H9 (cell line): ENCODE measurements around the gene EFS. TPM values are rescaled to one million over a fixed set of nuclear protein-coding genes. Genes with fewer than 3 reads are reported as not detected.

Experiments
- DNase-seq: peaks from one replicate; pipeline ENCODE4 v3.0.0-alpha.2; 2017
- H2AFZ ChIP-seq: one replicate; pipeline ENCODE4 v1.6.1; 2013; ENCODE audit warnings: mild to moderate bottlenecking, low read length, control low read depth, moderate library complexity
- H2AK5ac ChIP-seq: 2 replicates; pipeline ENCODE4 v1.6.1; 2013; ENCODE audit warnings: low read length, control low read depth, mixed read lengths; ENCODE audit not compliant: insufficient read length
- H2BK120ac ChIP-seq: one replicate; pipeline ENCODE4 v1.6.1; 2013; ENCODE audit warnings: low read depth, mild to moderate bottlenecking, low read length, control low read depth, inconsistent platforms; ENCODE audit not compliant: poor library complexity, severe bottlenecking
- H2BK12ac ChIP-seq: 2 replicates; pipeline ENCODE4 v1.6.1; 2013; ENCODE audit warnings: low read length, control low read depth, mixed read lengths, low read depth; ENCODE audit not compliant: insufficient read length
- H2BK15ac ChIP-seq: 2 replicates; pipeline ENCODE4 v1.6.1; 2013; ENCODE audit warnings: low read depth, low read length, control low read depth
- H2BK20ac ChIP-seq: one replicate; pipeline ENCODE4 v1.6.1; 2013; ENCODE audit warnings: low read depth, mild to moderate bottlenecking, low read length, control low read depth, inconsistent platforms; ENCODE audit not compliant: poor library complexity, severe bottlenecking
- H2BK5ac ChIP-seq: 2 replicates; pipeline ENCODE4 v1.6.1; 2013; ENCODE audit warnings: low read length, control low read depth, mixed read lengths; ENCODE audit not compliant: insufficient read length
- H3K14ac ChIP-seq: 2 replicates; pipeline ENCODE4 v1.6.1; 2013; ENCODE audit warnings: low read length, control low read depth; ENCODE audit not compliant: insufficient read depth
- H3K18ac ChIP-seq: 2 replicates; pipeline ENCODE4 v1.6.1; 2013; ENCODE audit warnings: low read depth, mild to moderate bottlenecking, mixed read lengths, low read length, control low read depth; ENCODE audit not compliant: insufficient read length
- H3K23ac ChIP-seq: 2 replicates; pipeline ENCODE4 v1.6.1; 2013; ENCODE audit warnings: low read length, control low read depth, mixed read lengths, low read depth; ENCODE audit not compliant: insufficient read length
- H3K23me2 ChIP-seq: 2 replicates; pipeline ENCODE4 v1.6.1; 2013; ENCODE audit warnings: low read depth, mild to moderate bottlenecking, mixed read lengths, low read length, control low read depth; ENCODE audit not compliant: insufficient read length, poor library complexity, severe bottlenecking
- H3K27ac ChIP-seq: 2 replicates; pipeline ENCODE4 v1.5.1; 2013; ENCODE audit warnings: low read length, control low read depth, mixed read lengths, low read depth; ENCODE audit not compliant: insufficient read length
- H3K27me3 ChIP-seq: 2 replicates; pipeline ENCODE4 v1.6.1; 2013; ENCODE audit warnings: low read length, control low read depth, inconsistent platforms; ENCODE audit not compliant: insufficient read depth
- H3K4ac ChIP-seq: 2 replicates; pipeline ENCODE4 v1.6.1; 2013; ENCODE audit warnings: low read depth, mild to moderate bottlenecking, control low read depth, inconsistent platforms, low read length, moderate library complexity
- H3K4me1 ChIP-seq: 2 replicates; pipeline ENCODE4 v1.6.1; 2013; ENCODE audit warnings: low read length, control low read depth, inconsistent platforms; ENCODE audit not compliant: insufficient read depth
- H3K4me2 ChIP-seq: 2 replicates; pipeline ENCODE4 v1.6.1; 2013; ENCODE audit warnings: low read length, control low read depth, mixed read lengths; ENCODE audit not compliant: insufficient read length, insufficient read depth
- H3K56ac ChIP-seq: 2 replicates; pipeline ENCODE4 v1.6.1; 2013; ENCODE audit warnings: low read depth, mild to moderate bottlenecking, mixed read lengths, low read length, control low read depth; ENCODE audit not compliant: insufficient read length
- H3K79me1 ChIP-seq: 2 replicates; pipeline ENCODE4 v1.6.1; 2013; ENCODE audit warnings: low read depth, mild to moderate bottlenecking, moderate library complexity, low read length, control low read depth, inconsistent platforms; ENCODE audit not compliant: insufficient read depth, poor library complexity, severe bottlenecking
- H3K79me2 ChIP-seq: 2 replicates; pipeline ENCODE4 v1.6.1; 2013; ENCODE audit warnings: low read length, control low read depth, inconsistent platforms; ENCODE audit not compliant: insufficient read depth
- H3K9ac ChIP-seq: 2 replicates; pipeline ENCODE4 v1.6.1; 2013; ENCODE audit warnings: low read length, control low read depth, mixed read lengths; ENCODE audit not compliant: insufficient read length; ENCODE audit errors: extremely low read depth
- H3K9me3 ChIP-seq: one replicate; pipeline ENCODE4 v1.6.1; 2013; ENCODE audit warnings: low read depth, low read length, inconsistent platforms; ENCODE audit not compliant: control insufficient read depth
- H3T11ph ChIP-seq: one replicate; pipeline ENCODE4 v1.6.1; 2013; ENCODE audit warnings: mild to moderate bottlenecking, low read length, control low read depth, inconsistent platforms
- H4K20me1 ChIP-seq: one replicate; pipeline ENCODE4 v1.6.1; 2013; ENCODE audit not compliant: control insufficient read depth, insufficient read length, insufficient read depth
- H4K5ac ChIP-seq: 2 replicates; pipeline ENCODE4 v1.6.1; 2013; ENCODE audit warnings: low read depth, mild to moderate bottlenecking, mixed read lengths, low read length, control low read depth; ENCODE audit not compliant: insufficient read length
- H4K8ac ChIP-seq: replicated peaks from 2 replicates; pipeline ENCODE4 v1.6.1; 2013; ENCODE audit warnings: low read length, control low read depth, mixed read lengths, low read depth; ENCODE audit not compliant: insufficient read length
- H4K91ac ChIP-seq: 2 replicates; pipeline ENCODE4 v1.6.1; 2013; ENCODE audit warnings: low read depth, mild to moderate bottlenecking, moderate library complexity, mixed read lengths, low read length, control low read depth; ENCODE audit not compliant: insufficient read length
- H3K27ac Mint-ChIP-seq, 3 experiments: 2 replicates in 2 of 3; 3 replicates in 1 of 3; pipeline ENCODE4 v1.8.0; 2020 to 2021; ENCODE audit warnings: mixed read lengths in 3 of 3, mild to moderate bottlenecking in 1 of 3, moderate library complexity in 1 of 3
- H3K27me3 Mint-ChIP-seq: 2 replicates; pipeline ENCODE4 v1.8.0; 2021; ENCODE audit warnings: low read depth, mild to moderate bottlenecking, moderate library complexity, mixed read lengths
- H3K36me3 Mint-ChIP-seq, 3 experiments: 2 replicates in 2 of 3; 3 replicates in 1 of 3; pipeline ENCODE4 v1.8.0; 2020 to 2021; ENCODE audit warnings: low read depth in 3 of 3, mixed read lengths in 3 of 3; ENCODE audit not compliant: insufficient read depth in 1 of 3
- H3K4me1 Mint-ChIP-seq, 2 experiments: 2 replicates each; pipeline ENCODE4 v1.8.0; 2020; ENCODE audit warnings: mixed read lengths in 2 of 2
- H3K4me3 Mint-ChIP-seq, 2 experiments: 2 replicates in 1 of 2; 3 replicates in 1 of 2; pipeline ENCODE4 v1.8.0; 2020 to 2021; ENCODE audit warnings: mild to moderate bottlenecking in 2 of 2, mixed read lengths in 2 of 2, moderate library complexity in 1 of 2
- H3K9me3 Mint-ChIP-seq, 2 experiments: 2 replicates in 1 of 2; 3 replicates in 1 of 2; pipeline ENCODE4 v1.8.0; 2020; ENCODE audit warnings: mild to moderate bottlenecking in 2 of 2, mixed read lengths in 2 of 2, moderate library complexity in 1 of 2
- CTCF ChIP-seq: fragments of 200-600 bp; sonication (generic); conservative IDR thresholded peaks from 3 replicates; pipeline ENCODE4 v1.8.0; 2021; ENCODE audit warnings: antibody characterized with exemption, mild to moderate bottlenecking
- WGBS: extraction: QIAGEN DNeasy Blood & Tissue Kit; methylation state at CpG from one replicate; pipeline ENCODE4 v1.1.7; 2013; ENCODE audit warnings: missing lambda C conversion rate, low lambda C conversion rate, mixed read lengths; ENCODE audit not compliant: insufficient read length; ENCODE audit errors: extremely low coverage; 5-methylcytosine and 5-hydroxymethylcytosine counted together
- total RNA-seq: library from RNA; stranded (reverse); gene quantifications from 2 replicates; pipeline ENCODE4 v1.2.1, GENCODE V29; 2021

Gene EFS
- total RNA-seq, 1 experiment from 2014 or later, result 32.1 TPM

DNA sequence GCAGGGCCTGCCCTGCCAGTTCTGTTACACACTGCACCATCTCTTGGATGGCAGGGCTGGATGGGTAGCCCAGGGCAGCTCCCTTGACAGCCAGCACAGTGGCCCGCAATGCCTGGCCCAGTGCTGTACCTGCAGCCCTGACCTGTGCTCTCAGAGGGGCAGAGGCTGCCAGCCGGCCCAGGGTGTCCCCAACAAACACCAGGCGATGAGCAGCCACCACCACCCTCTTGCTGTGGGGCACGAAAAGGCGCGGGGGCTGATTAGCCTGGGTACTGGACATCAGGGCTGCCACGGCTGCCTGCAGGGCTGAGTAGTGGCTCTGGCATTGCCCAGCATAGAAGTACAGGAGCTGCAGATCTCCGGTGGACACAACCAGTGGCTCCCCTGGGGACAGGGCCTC, 7.7 kb downstream of the EFS start:
- H4K5ac ChIP-seq, result no peak overlapping the region
- no peak overlapping the region for H2BK120ac ChIP-seq
- H3K4ac ChIP-seq, result no peak overlapping the region
- no peak for DNase-seq
- no peak overlapping the region for H3K27ac ChIP-seq
- 0 out of 2 replicates have a peak, but pooled peaks cover 2% of the 10 kb centered on the region for H3K4me1 ChIP-seq
- no peaks in the 10 kb centered on the region for H3K9me3 Mint-ChIP-seq
- H3K27me3 ChIP-seq, result no peaks in the 10 kb centered on the region; the same call in 1 of the 2 replicates
- H3K14ac ChIP-seq, result no peak overlapping the region
- no peak overlapping the region for H3K9ac ChIP-seq
- H3K79me1 ChIP-seq, result no peaks in the 10 kb centered on the region
- H4K20me1 ChIP-seq, result no peaks in the 10 kb centered on the region
- peaks cover 14 to 16% of the 10 kb centered on the region in 2 experiments for H3K4me1 Mint-ChIP-seq
- peaks cover 23% of the 10 kb centered on the region for H3K27me3 Mint-ChIP-seq
- no peak overlapping the region for H3K18ac ChIP-seq
- no peaks in the 10 kb centered on the region for H3K79me2 ChIP-seq
- H3K23ac ChIP-seq, result no peak overlapping the region
- no peak overlapping the region for H2BK12ac ChIP-seq
- no peak overlapping the region for H2BK15ac ChIP-seq
- peaks cover 16 to 48% (median 36%) of the 10 kb centered on the region in 3 experiments for H3K36me3 Mint-ChIP-seq
- no peak overlapping the region for H2BK20ac ChIP-seq
- H2AK5ac ChIP-seq, result no peak overlapping the region
- H3K56ac ChIP-seq, result no peak overlapping the region
- no peak overlapping the region for H2BK5ac ChIP-seq
- no peak overlapping the region for H2AFZ ChIP-seq
- H4K8ac ChIP-seq, result no peak overlapping the region
- H3K23me2 ChIP-seq, result no peaks in the 10 kb centered on the region
- H3K27ac Mint-ChIP-seq, result no peak overlapping the region
- H3K4me3 Mint-ChIP-seq, result no peak overlapping the region
- H3K4me2 ChIP-seq, result no peak overlapping the region
- WGBS, result no CpG with 5 or more reads among the region's 8 CpGs
- no peak overlapping the region for H4K91ac ChIP-seq
- no peaks in the 10 kb centered on the region for H3K9me3 ChIP-seq
- no peak overlapping the region for H3T11ph ChIP-seq
- TF ChIP-seq CTCF, result no peak
